HG02571 (cell line): Measurements from ENCODE around the gene KCNT2.
"Not testable (repeated sequence)": the region's sequence is repeated elsewhere in the genome, so short reads cannot be mapped to it uniquely, and the experiment has no call there.

ENCODE experiments used
- ATAC-seq: cut with Tn5 transposase; IDR thresholded peaks from one replicate; pipeline ENCODE4 v1.9.1; 2021; ENCODE audit warnings: mild to moderate bottlenecking, moderate library complexity; ENCODE audit not compliant: unreplicated experiment

Gene KCNT2

GRCh38 chr1:196517193-196517592 lies 91.0 kb downstream of the KCNT2 start:
- no peak for ATAC-seq

GRCh38 chr1:196516373-196516772 lies 91.9 kb downstream of the KCNT2 start:
- no peak for ATAC-seq

GRCh38 chr1:196515904-196516303 lies 92.3 kb downstream of the KCNT2 start:
- no peak for ATAC-seq

DNA sequence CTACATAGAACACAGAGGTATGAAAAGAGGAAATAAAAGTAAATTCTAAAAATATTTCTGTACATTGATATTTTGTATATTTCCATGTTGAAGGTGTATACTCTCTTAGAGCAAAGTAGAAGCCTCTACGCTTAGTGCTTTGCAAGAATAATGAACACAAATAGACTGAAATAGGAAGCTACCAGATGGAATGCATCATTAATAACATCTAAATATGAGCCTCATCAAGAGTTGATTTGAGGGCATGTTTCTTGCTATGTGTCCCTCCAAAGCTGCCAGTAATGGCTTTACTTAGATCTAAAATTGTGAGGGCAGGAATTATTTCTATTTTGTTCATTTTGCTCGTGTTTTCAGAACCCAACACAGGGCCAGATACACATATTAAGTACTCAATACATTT lies 94.4 kb downstream of the KCNT2 start:
- ATAC-seq: no peak

GRCh38 chr1:196510451-196510850 lies 97.8 kb downstream of the KCNT2 start:
- ATAC-seq: no peak

- ATAC-seq: not testable (repeated sequence)
These were observed 104.0 kb downstream of the KCNT2 start for GRCh38 chr1:196504224-196504623.

DNA sequence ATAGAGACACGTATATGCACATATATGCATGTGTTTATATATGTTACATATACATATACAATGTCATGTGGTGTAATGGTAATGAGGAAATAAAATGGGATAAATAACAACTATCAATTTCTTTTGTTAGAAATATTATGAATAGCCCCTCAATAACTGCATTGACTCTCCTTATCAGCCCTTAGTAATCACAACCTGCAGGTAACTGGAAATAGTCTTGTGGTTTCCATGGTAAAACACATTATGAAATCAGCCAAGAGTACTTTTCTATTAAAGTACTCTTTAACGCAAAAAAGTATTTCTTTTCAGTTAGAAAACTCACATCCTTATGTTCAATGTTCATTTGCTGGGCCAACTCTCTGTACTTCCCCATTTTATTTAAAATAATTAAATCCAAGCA lies 105.8 kb downstream of the KCNT2 start:
- ATAC-seq: no peak

- no peak for ATAC-seq
These were observed 106.3 kb downstream of the KCNT2 start for GRCh38 chr1:196501760-196502428.

- no peak for ATAC-seq
These were observed 110.4 kb downstream of the KCNT2 start for GRCh38 chr1:196497817-196498216.

- ATAC-seq: no peak
These were observed 113.5 kb downstream of the KCNT2 start for GRCh38 chr1:196494766-196495165.

DNA sequence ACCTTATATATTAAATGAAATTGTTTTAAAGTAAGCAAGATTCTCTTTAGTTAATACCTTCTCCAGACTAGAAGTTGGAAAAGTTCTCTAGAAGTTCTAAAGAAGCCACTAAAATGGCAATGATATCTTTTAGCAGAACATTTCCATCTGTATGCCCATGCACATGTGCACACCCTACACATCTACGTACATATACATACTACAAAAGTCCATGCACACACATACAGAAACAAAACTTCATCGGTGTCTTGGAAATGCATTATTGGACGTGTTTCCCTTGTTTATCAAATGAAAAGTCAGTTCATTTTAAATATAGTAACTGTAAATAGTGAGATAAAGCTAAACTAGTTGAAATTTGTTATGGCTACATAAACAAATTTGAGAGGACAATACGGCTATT lies 114.4 kb downstream of the KCNT2 start:
- no peak for ATAC-seq

GRCh38 chr1:196488579-196488978 lies 119.7 kb downstream of the KCNT2 start:
- no peak for ATAC-seq

- ATAC-seq: no peak
These were observed 121.9 kb downstream of the KCNT2 start for GRCh38 chr1:196486346-196486745.

DNA sequence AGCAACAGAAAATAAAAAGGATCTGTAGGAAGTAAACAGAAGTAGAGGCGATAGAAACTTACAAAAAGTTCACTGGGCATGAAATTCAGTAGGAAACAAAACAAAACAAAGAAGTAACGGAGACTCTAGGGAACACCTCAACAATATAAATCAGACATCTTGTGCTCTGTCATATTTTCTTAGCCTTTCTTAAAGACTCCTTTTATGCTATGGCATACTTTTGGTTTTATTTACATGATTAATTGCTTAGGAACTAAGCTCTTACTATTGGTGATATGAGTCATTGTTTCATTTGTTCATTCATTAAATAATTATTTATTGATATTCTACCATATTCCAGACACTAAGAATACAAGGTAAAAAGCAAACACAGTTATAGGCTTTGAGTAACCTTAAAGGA lies 126.6 kb downstream of the KCNT2 start:
- ATAC-seq: no peak

DNA sequence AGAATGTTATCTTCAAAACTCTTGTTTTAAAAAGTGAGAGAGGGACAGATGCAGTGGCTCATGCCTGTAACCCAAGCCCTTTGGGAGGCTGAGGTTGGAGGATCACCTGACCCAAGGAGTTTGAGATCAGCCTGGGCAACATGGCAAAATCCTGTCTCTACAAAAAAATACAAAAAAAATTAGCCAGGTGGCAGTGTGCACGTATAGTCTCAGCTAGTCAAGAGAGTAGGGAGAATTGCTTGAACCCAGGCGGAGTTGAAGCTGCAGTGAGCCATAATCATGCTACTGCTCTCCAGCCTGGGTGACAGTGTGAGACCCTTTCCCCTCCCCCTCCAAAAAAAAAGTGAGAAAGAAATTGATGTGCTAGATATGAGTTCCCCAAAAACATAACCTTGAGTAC lies 131.0 kb downstream of the KCNT2 start:
- no peak for ATAC-seq

GRCh38 chr1:196467230-196467925 lies 140.9 kb downstream of the KCNT2 start:
- no peak for ATAC-seq

GRCh38 chr1:196466654-196467053 lies 141.6 kb downstream of the KCNT2 start:
- ATAC-seq: no peak

DNA sequence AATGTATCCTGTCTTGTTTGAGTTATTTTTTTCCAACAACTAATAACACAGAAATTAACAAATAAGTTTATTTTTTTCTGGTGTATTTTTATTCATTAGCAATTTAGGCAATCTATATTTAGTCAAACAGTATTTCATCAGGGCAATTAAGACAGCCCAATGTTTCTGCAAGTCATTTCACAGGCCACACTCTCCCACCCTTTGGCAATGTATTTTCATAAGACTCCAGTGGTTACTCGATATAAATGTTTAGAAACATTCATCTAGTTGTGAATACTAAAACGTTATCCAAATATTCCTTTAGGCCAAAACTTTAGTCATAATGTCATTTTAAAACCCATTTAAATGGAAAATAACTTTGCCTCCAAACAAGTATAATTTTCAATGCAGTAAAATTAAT lies 142.1 kb downstream of the KCNT2 start:
- ATAC-seq: no peak

DNA sequence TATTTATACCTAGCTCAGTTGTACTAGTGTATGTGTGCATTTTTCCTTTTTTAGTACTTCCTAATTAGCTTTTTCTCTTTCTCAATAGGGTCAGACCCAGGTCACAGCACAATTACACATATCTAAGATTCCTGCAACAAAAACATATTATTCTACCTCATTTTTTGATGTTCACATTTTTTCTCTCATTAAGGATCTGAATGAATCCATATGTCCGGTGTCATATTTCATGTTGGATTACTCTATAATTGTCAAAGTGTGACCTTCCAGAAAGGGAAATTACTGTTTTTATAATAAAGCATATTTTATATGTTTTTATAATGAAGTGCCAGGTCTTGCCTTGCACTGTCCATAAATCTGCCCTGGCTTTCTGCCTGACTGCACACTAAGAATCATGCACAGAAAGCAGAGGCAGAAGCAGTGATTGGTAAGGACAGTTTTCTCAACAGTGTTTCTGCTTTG lies 143.7 kb downstream of the KCNT2 start:
- no peak for ATAC-seq

DNA sequence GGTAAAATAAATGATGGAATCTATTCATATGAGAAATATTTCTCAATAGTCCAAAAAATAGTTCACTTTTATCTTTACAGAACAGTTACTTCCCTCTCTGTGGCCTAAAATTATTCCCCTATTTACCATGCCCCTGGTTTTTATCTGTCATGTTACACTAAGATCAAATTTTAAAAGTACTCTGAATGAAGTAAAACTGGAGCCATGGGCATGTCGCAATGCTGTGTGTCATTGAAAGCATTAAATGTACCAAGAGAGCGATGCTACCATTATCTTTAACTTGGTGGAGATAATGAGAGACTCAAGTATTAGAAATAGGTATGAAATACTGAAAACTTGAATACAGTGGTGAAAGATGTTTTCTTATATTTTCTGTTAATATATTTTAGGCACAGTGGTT lies 146.2 kb downstream of the KCNT2 start:
- ATAC-seq: no peak

DNA sequence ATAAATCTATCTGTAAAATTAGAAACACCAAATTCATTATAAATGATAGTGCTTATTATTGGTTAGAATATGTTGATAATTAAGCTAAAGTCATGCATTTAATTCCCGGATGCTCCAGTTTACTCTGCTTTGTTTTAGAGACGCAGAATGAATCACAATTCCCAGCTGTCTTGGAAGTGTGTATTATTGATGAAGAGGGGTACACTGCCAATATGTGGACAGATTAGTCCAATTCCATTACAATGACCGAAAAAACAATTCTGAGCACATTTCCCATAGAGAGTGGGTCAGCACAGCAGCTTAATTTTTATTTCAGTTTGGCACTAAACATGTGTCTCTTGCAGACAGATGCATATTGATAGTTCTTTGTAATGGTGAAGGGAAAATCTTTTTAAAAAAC lies 146.7 kb downstream of the KCNT2 start:
- ATAC-seq: no peak

- ATAC-seq: no peak
These were observed 148.9 kb downstream of the KCNT2 start for GRCh38 chr1:196459383-196459782.

DNA sequence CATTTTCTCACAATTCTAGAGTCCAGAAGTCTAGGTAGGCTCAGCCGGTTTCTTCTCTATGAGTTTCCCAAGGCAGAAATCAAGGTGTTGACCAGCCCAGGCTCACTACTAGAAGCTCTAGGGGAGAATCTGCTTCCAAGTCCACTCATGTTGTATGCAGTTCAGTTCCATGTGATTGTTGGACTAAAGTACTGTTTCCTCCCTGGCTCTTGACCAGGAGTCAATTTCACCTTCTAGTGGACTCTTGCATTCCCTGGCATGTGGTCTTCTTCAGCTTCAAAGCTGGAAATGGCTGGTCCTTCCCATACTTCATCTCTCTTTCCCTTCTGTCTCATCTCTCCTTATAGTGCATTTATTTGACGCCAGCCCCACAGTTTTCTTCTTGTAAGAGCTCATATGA lies 153.4 kb downstream of the KCNT2 start:
- ATAC-seq: no peak
